IPS-18c (cell line): Measurements from ENCODE around the gene TRAF3.
"Not testable (repeated sequence)": the region's sequence is repeated elsewhere in the genome, so short reads cannot be mapped to it uniquely, and the experiment has no call there.

Experiments used
- H3K4me3 ChIP-seq: 2 replicates; pipeline ENCODE4 v1.7.0; 2013; ENCODE audit warnings: low read depth, mild to moderate bottlenecking, low read length, moderate library complexity; ENCODE audit not compliant: insufficient read depth
- H3K9me3 ChIP-seq: one replicate; pipeline ENCODE4 v1.6.1; 2013; ENCODE audit warnings: mild to moderate bottlenecking, low read length, moderate library complexity; ENCODE audit not compliant: control insufficient read depth, insufficient read depth

Gene TRAF3

GRCh38 chr14:102831163-102831804 lies 54.0 kb downstream of the TRAF3 start:
- peaks cover 4% of the 10 kb centered on the region for H3K9me3 ChIP-seq

GRCh38 chr14:102833341-102833740 lies 56.1 kb downstream of the TRAF3 start:
- Histone ChIP-seq H3K4me3 (no peak overlapping the region), H3K9me3 (no peaks in the 10 kb centered on the region)

More at GRCh38 chr14:102831163-102831804, 54.0 kb downstream of the TRAF3 start:
- H3K4me3 ChIP-seq = no peak overlapping the region

GRCh38 chr14:102833991-102834390 lies 56.7 kb downstream of the TRAF3 start:
- H3K9me3 ChIP-seq = no peaks in the 10 kb centered on the region
- H3K4me3 ChIP-seq = no peak overlapping the region

- no peaks in the 10 kb centered on the region for H3K9me3 ChIP-seq
- H3K4me3 ChIP-seq = no peak overlapping the region
These were observed 58.7 kb downstream of the TRAF3 start for GRCh38 chr14:102835959-102836358.

GRCh38 chr14:102837120-102837519 lies 59.9 kb downstream of the TRAF3 start:
- not testable (repeated sequence) for H3K4me3 ChIP-seq

GRCh38 chr14:102838501-102838900 lies 61.3 kb downstream of the TRAF3 start:
- Histone ChIP-seq H3K9me3 (no peaks in the 10 kb centered on the region), H3K4me3 (no peak overlapping the region)

More at GRCh38 chr14:102837120-102837519, 59.9 kb downstream of the TRAF3 start:
- H3K9me3 ChIP-seq = not testable (repeated sequence)

GRCh38 chr14:102840115-102840514 lies 62.9 kb downstream of the TRAF3 start:
- Histone ChIP-seq H3K4me3 (no peak overlapping the region), H3K9me3 (no peaks in the 10 kb centered on the region)

- Histone ChIP-seq H3K9me3 (no peaks in the 10 kb centered on the region), H3K4me3 (no peak overlapping the region)
These were observed 63.7 kb downstream of the TRAF3 start for GRCh38 chr14:102840771-102841528.

- Histone ChIP-seq H3K9me3 (no peaks in the 10 kb centered on the region), H3K4me3 (no peak overlapping the region)
These were observed 71.7 kb downstream of the TRAF3 start for GRCh38 chr14:102848830-102849525.

GRCh38 chr14:102849526-102850379 lies 72.5 kb downstream of the TRAF3 start:
- Histone ChIP-seq H3K9me3 (no peaks in the 10 kb centered on the region), H3K4me3 (no peak overlapping the region)

GRCh38 chr14:102853648-102854047 lies 76.4 kb downstream of the TRAF3 start:
- Histone ChIP-seq H3K4me3 (no peak overlapping the region), H3K9me3 (peaks cover 2% of the 10 kb centered on the region)

GRCh38 chr14:102854091-102854703 lies 76.9 kb downstream of the TRAF3 start:
- peaks cover 2% of the 10 kb centered on the region for H3K9me3 ChIP-seq
- no peak overlapping the region for H3K4me3 ChIP-seq

GRCh38 chr14:102856179-102856578 lies 78.9 kb downstream of the TRAF3 start:
- Histone ChIP-seq H3K4me3 (no peak overlapping the region), H3K9me3 (peaks cover 2% of the 10 kb centered on the region)

GRCh38 chr14:102857444-102857843 lies 80.2 kb downstream of the TRAF3 start:
- Histone ChIP-seq H3K4me3 (no peak overlapping the region), H3K9me3 (peaks cover 2% of the 10 kb centered on the region)

GRCh38 chr14:102859911-102860310 lies 82.7 kb downstream of the TRAF3 start:
- peaks cover 2% of the 10 kb centered on the region for H3K9me3 ChIP-seq

GRCh38 chr14:102862154-102862773 lies 85.0 kb downstream of the TRAF3 start:
- Histone ChIP-seq H3K9me3 (peaks cover 2% of the 10 kb centered on the region), H3K4me3 (no peak overlapping the region)

More at GRCh38 chr14:102859911-102860310, 82.7 kb downstream of the TRAF3 start:
- no peak overlapping the region for H3K4me3 ChIP-seq
